NB4 (cell line): Measurements from ENCODE around the gene ARL2BP.

ENCODE experiments used
- CTCF ChIP-seq: IDR thresholded peaks from one replicate; pipeline ENCODE4 v1.5.1; 2012; ENCODE audit warnings: low read depth, low read length
- POLR2A ChIP-seq: IDR thresholded peaks from 2 replicates; pipeline ENCODE4 v1.6.1; 2011; ENCODE audit warnings: mild to moderate bottlenecking; ENCODE audit not compliant: insufficient read length; ENCODE audit errors: extremely low read depth

- TF ChIP-seq CTCF (no peak), POLR2A (no peak)
These were observed 8.4 kb downstream of the ARL2BP start for GRCh38 chr16:57253466-57253865.
